ENCODE measurements around the gene MCM10.

Gene MCM10

GRCh38 chr10:13167568-13167967 is 6.2 kb downstream of the MCM10 start:
- FAIRE-seq: no peak

- no peak for FAIRE-seq
Observed at GRCh38 chr10:13168781-13169180, 7.4 kb downstream of the MCM10 start.

GRCh38 chr10:13173616-13174015 is 12.3 kb downstream of the MCM10 start:
- no peak for FAIRE-seq

- FAIRE-seq: no peak
Observed at GRCh38 chr10:13180788-13181187, 19.4 kb downstream of the MCM10 start.

GRCh38 chr10:13182424-13182823 is 21.1 kb downstream of the MCM10 start:
- FAIRE-seq: no peak

- no peak for FAIRE-seq
Observed at GRCh38 chr10:13183625-13184024, 22.3 kb downstream of the MCM10 start.

GRCh38 chr10:13184276-13184675 is 22.9 kb downstream of the MCM10 start:
- no peak for FAIRE-seq

- FAIRE-seq: no peak
Observed at GRCh38 chr10:13184730-13185514, 23.6 kb downstream of the MCM10 start.

- no peak for FAIRE-seq
Observed at GRCh38 chr10:13187135-13187534, 25.8 kb downstream of the MCM10 start.

GRCh38 chr10:13188593-13188992 is 27.2 kb downstream of the MCM10 start:
- FAIRE-seq: no peak

- FAIRE-seq: no peak
Observed at GRCh38 chr10:13189961-13190360, 28.6 kb downstream of the MCM10 start.

GRCh38 chr10:13190816-13191215 is 29.5 kb downstream of the MCM10 start:
- FAIRE-seq: no peak

- FAIRE-seq: no peak
Observed at GRCh38 chr10:13191362-13191761, 30.0 kb downstream of the MCM10 start.

- FAIRE-seq: no peak
Observed at GRCh38 chr10:13193637-13194036, 32.3 kb downstream of the MCM10 start.

GRCh38 chr10:13195016-13195415 is 33.7 kb downstream of the MCM10 start:
- no peak for FAIRE-seq

GRCh38 chr10:13201132-13201531 is 39.8 kb downstream of the MCM10 start:
- FAIRE-seq: no peak

GRCh38 chr10:13206091-13206490 is 44.7 kb downstream of the MCM10 start:
- no peak for FAIRE-seq

- no peak for FAIRE-seq
Observed at GRCh38 chr10:13206546-13207443, 45.4 kb downstream of the MCM10 start.

GRCh38 chr10:13213163-13213562 is 51.8 kb downstream of the MCM10 start:
- no peak for FAIRE-seq

GRCh38 chr10:13218878-13219277 is 57.5 kb downstream of the MCM10 start:
- FAIRE-seq: no peak

GRCh38 chr10:13219685-13220670 is 58.6 kb downstream of the MCM10 start:
- no peak for FAIRE-seq

- no peak for FAIRE-seq
Observed at GRCh38 chr10:13221572-13221971, 60.2 kb downstream of the MCM10 start.

GRCh38 chr10:13222151-13222550 is 60.8 kb downstream of the MCM10 start:
- FAIRE-seq: no peak

All from TTC549 (cell line).